Activated CD8-positive, alpha-beta memory T cell treated with anti-CD3 and anti-CD28 coated beads, Interleukin-2, amount 50 U/mL, for 1 hour (primary cell): ENCODE results near the gene PIK3CD.

Experiments
- DNase-seq: peaks from one replicate; pipeline ENCODE4 v3.0.0-alpha.2; 2020; ENCODE audit errors: extremely low read depth

The PIK3CD gene

DNA sequence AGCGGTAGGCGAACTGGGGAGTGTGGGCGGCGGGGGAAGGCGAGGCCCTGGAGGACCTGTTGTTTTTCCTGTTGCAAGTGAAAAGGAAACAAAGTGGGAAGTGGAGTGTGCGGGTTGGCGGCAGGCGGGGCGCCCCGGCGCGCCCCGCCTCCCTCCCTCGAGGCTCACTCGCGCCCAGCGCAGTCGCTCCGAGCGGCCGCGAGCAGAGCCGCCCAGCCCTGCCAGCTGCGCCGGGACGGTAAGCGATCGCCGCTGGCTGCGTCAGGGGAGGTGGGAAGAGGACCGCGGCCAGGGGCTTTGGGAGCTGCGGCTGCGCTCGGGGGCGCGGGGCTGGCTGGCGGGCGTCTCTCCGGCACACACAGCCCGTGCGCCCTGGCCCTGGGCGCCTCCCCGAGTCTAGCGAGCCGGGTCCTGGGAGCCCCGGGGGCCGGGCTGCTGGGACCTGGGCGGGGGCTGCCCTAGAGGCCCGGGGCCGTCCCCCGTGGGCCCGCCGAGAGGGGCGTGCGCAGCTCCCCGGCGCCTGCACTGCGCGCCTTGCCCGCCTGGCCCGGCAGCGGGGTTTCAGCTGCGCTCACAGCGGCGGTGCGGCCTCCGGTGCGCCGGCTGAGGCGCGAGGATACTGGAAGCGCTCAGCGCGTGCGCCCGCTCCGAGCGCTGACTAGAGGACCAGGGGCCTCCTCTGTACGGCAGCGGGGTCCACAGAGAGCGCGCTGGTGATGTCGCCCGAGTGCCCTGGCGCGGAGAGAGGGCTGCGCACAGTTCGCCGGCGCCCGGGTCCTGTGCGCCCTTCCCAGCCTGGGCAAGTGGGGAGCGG lies at the start of gene PIK3CD:
Gene PIK3CD, plus strand, starts transcription at position 167 of the 814 bp plus-strand sequence. CDS start 58,725 bp downstream, outside the sequence.
- DNase-seq, result no peak

DNA sequence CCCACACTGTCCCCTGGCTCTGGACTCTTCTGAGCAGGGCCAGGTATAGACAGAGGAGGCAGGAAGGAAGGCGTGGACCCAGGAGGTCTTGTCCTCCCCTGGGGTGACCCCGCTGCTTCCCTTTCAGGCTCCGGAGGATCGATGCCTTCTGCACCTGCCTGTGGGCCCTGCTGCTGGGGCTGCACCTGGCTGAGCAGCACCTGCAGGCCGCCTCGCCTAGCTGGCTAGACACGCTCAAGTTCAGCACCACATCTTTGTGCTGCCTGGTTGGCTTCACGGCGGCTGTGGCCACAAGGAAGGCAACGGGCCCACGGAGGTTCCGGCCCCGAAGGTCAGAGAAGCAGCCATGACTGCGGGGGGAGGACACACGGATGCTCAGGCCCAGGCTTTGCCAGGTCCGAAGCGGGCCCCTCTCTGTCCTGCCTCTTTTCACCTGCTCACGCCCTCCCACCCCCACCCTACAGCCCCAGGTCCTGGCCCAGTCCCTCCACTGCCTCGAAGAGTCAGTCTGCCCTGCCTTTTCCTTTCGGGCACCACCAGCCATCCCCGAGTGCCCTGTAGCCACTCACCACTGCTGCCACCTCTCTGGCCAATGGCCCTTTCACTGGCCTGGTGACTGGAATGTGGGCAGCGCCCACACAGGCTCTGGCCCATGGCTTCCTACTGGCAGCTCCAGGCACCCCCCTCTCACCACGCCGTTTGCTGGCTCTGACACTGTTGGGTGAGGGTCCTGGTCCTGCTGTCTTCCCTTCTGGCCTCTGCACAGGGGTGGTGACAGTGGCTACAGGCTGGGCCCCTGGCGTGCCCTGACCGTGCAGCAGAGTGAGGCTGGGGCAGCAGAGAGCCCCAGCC lies 49.4 kb upstream of the PIK3CD start:
- DNase-seq, result no peak

DNA sequence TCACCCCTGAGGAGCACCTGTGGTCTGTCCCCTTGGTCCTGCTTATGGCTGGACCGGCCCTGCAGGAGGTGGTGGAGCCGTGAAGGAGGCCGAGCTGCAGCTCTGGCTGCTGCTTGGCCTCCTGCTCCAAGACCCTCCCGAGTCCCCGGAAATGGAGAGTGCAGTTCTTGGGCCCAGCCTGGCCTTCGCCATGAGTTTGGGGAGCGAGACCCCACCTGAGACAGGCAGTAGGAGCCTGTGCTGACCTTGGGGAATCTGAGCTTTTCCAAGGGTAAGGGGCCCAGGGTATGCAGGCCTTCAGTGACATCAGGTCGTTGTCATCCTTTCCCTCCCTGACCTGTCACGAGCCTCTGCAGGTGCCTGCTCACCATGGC lies 48.8 kb upstream of the PIK3CD start:
- DNase-seq, result no peak

DNA sequence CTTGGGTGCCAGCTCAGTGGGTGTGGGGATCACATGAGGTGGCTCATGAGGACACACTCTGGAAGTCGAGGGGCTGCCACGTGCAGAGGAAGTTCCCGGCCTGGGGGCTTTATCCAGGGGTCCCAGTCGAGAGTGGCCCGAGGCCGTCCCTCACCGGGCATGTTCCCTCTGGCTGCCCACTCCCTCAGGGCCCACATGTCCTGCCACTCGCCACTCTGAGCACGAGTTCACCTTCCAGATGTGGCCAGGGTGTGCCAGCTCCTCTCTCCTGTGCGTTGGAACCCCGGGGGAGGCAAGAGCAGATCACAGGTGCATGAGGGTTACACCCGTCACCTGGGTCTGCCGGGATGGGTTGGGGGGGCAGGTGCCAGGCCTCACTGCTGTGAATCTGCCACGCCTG lies 48.2 kb upstream of the PIK3CD start:
- no peak for DNase-seq

DNA sequence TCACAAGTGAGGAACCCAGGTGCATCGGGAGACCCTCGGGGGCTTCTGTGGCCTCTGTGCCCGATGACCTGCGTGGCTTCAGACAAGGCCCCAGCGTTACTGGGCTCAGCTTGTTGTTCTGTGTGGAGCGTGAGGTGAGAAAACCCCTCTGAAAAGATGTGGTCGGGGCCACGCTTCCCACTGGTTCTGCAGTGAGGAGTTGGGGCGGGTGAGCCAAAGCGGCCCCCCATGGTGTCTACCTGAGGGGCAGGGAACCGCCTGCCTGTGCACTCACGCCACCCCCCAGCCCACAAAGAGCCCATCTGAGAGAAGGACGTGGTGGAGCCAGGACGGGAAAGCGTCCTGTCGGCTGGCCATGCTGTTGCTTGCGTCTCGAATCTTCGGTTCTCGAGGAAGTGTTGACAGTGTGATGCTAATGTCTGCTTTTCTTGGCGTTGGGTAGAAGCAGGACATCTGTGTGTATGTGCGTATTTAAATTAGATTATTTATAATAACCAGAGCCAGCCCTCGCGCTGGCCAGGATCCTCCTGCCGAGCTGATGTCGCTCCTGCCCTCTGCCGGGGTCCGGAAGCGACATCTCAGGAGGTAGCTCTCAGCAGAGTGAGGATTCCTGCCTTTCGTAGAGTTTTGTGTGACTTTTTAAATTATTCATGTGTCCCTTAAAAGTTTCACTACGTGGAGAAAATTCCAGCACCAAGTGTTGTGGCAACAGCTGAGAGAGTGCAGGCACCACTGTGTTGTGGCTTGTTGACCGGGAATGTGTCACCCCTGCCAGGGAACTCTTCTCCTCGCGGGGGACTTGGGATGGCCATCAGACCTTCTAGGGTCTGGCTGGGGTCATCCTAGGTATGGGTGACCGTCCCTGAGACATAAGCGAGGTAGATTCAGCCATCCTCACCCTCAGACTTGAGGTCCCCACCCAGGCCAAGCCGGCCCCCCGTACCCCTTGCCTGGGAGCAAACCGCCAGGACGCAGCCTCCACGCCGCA lies 47.5 kb upstream of the PIK3CD start:
- no peak for DNase-seq

DNA sequence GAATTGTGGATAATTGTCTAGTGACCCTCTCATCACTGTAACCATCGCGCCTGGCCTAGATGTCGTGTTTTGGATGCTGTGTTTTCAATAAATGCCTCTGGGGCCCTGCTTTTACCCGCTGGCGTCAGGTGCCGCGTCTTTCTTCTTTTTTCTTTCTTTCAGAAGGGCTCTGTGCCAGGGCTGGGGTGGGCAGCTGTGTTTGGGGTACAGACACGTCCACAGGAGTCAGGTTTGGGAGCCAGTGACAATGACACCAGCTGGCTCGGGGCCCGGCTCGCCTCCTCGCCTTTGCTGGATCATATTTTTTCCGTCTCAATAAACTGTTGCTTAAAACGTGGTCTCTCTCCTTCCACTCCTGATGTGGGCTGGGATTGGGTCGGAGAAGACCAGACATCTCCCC lies 46.7 kb upstream of the PIK3CD start:
- DNase-seq, result no peak

DNA sequence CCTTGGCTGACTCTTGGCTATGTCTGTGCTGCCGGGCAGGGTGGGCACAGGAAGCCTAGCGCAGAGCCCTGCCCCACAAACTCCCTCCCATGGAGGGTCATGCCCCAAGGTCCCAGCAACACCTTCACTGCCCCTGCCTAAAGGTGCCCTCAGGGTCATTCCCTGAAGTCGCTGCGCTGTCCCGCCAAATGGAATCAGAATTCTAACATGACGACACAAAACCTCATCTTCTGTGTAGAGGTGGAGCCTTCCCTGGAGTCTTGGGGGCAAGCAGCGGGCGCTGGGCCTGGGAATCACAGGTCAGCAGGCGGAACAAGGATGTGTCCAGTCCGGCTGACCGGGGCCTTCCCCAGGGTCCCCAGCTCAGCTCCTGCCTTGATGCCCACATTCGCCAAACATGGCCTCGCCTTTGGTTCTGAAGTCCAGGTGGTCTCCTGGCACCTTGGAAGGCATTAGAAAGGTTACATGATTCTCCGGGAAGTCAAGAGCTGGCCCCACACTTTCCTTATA lies 45.5 kb upstream of the PIK3CD start:
- DNase-seq, result no peak

DNA sequence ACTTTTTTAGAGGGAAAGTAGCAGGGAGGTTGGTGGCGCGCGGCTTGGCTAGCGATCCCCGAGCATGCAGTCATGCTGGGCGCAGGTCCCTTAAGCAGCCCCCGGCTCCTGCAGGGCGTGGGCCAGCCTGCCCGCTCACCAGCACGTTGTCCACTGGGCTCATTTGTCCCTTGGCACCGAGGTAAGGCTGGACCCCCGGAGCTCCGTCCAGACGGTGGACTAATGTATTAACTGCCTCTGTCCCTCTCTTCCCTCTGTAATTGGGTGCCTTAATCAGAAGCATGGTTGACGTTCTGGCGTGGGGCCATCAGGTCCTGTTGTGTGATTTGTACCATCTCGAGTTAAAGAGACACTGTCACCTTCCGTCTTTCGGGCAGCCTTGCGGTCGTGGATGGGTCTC lies 45.1 kb upstream of the PIK3CD start:
- no peak for DNase-seq

DNA sequence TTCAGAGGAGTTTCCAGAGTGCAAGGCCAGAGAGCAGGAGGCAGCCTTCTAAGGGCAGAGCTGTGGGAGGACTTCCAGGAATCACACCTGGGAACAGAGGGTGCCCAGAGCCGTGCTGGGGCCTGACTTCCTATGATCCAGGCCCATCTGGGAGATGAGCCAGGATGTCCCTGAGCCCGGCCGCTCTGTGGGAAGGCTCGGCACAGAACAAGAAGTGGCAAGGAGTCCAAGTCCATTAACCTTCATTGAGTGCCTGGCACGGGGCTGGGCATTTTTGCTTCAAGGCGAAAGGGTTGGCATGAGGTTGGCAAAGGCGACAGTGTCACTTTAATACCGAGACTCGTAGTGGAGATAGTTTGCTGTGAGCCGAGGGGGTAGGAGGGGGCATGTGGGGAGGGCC lies 44.6 kb upstream of the PIK3CD start:
- no peak for DNase-seq

DNA sequence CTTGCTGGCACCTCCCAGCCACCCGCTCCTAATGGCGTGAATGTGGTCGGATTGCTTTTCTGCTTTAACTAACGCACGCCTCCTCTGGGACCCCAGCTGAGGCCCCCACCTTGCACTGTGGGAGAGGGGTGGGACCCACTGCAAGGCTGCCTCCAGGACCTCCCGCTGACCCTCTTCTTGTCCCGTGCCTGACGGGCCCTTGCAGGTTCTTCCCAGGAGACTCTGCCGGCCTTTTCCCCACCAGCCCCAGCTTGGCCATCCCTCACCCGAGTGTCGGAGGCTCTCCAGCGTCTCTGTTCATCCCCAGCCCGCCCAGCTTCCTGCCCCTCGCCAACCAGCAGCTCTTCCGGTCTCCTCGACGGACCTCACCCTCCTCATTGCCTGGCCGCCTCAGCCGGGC lies 44.2 kb upstream of the PIK3CD start:
- DNase-seq, result no peak

DNA sequence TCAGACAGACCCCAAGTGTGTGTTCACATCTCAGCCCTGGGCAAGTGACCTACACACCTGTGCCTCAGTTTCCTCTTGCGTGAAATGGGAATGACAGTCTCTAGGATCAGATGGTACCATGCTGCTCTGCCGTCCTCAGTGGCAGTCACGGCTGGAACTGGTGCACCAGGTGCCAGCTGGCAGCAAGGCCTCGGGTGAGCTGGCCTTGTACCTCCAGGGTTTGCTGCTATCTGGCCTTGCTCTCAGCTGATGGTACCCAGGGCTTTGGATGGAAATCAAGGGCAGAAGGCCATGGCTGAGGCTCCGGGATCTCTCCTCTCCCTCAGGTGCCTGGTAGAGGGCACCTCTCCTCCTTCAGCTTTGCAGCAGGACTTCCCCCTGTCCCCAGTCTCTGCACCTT lies 41.5 kb upstream of the PIK3CD start:
- DNase-seq, result no peak

DNA sequence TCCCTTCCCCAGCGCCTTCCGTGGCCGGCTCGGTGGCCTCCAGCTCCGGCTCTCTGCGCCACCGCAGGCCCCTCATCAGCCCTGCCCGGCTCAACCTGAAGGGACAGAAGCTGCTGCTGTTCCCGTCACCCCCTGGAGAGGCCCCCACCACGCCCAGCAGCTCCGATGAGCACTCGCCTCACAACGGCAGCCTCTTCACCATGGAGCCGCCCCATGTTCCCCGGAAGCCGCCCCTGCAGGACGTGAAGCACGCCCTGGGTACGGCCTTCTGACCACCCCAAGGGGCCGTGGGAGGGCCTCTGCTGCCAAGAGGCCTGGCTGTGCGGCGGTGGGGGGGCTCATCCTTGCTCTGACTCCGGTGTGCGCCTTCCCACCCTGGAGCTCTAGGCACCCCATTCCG lies 41.0 kb upstream of the PIK3CD start:
- DNase-seq, result no peak

DNA sequence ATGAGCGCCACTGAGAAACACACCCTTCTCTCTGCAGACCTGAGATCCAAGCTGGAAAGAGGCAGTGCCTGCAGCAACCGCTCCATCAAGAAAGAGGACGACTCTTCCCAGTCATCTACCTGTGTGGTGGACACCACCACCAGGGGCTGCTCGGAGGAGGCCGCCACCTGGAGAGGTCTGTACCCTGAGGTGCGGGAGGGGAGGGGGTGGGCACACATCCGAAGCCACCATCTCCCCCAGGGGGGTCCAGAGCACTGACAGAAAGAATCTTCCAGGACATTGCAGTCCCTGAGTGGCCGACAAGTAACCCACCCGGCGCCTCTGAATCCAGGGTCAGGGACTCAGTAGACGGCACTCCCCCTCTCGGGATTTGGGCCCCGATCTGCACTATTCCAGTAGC lies 39.8 kb upstream of the PIK3CD start:
- no peak for DNase-seq

DNA sequence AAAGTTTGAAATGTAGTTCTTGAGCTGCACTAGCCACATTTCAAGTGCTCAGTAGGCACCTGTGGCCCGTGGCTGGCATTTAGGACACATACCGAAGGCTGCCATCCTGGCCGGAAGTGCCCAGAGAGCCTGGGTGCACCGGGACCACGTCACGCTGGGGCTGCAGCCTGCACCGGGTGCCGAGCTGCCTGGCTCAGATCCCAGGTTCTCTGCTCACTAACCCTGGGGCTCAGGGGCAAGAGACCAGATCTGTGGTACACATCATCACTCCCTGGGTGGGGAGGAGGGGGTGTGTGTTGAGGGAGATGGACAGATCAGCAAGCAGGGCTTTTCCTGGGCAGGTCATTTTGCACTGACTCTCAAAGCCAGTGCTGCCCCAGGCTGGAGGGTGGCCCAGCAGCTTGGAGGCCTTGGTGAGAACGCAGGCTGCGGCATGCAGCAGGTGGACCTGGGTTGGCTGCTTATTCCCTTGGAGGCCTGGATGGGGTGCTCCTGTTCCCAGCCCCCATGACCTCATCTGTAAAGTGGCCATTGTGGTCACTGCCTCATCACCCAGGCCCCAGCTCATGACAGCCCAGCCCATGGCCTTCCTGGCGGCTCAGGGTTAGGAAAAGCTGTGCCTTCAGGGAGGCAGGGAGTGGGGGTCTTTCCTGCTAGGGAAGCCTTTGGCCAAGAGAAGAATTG lies 39.2 kb upstream of the PIK3CD start:
- DNase-seq, result no peak

DNA sequence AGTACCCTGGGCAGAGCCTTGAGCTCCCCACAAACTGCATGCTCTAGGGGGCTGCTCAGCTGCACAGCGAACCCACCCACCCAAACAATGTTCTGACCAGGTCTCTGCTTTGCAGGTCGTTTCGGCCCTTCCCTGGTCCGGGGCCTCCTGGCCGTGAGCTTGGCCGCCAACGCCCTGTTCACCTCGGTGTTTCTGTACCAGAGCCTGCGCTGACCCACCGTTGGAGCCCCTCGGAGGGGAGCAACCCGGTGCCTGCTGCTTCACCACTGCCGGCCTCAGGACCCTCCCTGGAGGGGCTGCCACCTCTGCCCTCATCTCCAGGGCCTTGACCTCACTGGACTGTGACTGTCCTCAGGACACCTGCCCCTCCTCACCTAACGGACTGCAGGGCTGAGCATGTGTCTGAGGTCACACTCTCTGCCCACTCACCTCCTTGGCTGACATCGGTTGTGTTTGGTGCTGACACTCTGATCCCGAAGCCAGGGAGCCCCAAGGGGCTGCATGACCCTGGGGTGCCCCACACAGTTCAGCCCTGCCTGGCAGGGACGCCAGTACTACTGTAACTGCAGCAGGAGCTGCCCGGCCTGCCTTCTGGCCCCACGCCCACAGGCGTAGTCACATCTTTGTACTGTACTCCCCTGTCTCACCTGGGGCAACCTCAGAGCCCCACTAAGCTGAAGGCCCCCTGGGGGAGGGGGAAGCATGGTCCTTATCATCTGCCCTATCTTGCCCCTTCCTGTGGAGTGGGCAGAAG lies 38.5 kb upstream of the PIK3CD start:
- DNase-seq, result no peak

DNA sequence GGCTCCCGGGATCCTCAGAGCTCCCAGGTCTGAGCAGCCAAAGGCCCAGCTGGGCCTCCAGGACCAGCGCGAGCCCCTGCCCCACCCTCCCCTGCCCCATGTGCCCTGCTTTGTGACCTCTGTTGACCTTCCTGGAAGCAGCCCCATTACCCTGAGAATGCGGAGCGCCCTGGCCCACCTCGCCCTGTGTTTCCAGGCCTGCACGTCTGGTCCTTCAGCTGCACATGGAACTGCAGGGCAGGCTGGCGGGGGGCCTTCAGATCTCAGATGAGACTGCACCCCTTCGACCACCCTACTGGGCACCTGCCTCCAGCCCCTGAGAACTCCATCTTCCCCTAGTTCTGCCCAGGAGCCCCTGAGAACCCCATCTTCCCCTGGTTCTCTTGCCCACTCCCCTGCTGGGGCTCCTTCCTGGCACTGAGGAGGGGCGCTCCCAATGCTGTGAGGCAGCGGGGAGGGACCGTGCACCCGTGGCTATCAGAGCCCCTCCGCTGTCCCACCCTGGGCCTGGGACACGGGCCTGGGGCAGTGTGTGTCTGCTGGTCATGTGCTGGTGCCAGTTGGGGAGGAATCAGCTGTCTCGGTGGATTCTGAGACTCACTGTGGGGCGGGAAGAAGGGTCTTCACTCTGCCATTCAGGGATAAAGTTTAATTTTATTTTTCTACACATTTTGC lies 37.8 kb upstream of the PIK3CD start:
- DNase-seq, result no peak

DNA sequence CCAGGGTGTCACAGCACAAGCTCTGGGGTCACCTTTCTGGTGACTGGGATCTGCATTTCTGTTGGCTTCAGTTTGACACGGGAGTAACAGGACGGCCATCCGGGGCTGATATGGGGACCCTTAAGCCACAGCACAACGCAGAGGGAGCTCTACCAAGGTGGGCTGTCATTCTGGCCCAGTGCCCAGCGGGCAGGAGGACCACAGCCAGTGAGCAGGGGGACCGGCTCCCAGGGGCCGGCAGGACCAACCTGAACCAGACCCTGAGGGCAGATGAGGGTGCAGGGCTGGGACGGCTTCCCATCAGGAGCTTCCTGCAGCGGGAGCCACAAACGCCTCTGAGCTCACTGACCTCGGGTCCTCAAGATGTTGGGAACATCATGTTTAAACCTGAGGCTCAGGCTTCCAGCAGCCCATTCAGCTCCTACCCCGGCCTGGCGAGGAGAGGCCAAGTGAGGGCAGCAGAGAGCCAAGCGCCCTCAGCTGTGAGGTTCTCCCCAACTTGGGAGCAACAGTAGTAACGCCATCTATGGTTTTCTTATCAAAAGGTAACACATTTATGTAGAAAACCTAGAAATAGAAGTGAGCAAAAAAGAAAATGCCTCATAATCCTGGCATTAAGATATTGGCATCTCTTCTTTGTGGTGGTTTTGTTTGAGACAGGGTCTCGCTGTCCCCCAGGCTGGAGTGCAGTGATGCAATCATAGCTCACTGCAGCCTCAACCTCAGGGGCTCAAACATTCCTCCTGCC lies 36.0 kb upstream of the PIK3CD start:
- DNase-seq, result no peak

DNA sequence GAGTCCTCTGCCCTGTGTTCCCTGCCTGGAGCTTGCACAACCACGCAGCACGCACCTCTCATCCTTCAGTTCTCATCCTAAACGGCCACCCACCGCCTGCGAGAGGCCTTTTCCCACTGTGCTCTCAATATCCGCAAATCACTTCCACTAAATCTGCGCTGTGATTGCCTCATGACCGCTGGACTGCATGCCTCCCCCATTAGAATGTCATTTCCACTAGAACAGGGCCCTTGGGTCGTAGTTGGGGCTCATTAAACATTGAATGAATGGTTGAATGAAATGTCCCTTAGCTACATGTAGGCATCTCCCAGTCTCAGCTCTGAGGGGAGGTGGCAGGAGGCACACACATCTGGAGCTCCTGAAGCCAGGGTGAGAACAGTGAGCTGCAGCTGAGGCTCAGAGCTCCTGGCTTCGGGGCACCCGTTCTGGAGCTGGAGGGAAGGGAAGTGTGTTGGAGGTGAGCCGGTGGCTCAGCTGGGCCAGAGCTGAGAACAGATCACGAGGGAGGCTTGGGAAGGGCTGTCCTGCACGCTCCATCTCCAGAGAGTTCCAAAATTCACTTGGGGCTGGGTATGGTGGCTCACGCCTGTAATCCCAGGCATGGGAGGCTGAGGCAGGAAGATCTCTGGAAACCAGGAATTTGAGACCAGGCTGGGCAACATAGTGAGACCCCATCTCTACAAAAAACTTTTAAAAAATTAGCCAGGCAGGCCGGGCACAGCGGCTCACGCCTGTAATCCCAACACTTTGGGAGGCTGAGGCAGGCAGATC lies 32.4 kb upstream of the PIK3CD start:
- no peak for DNase-seq
